ENCODE measurements around the gene CRHR1.

- TF ChIP-seq CTCF (conservative IDR thresholded peaks at IDR 0.05), result no peak
- no peak for TF ChIP-seq EZH2 (IDR thresholded peaks at IDR 0.05; ENCODE audit: low read depth)
Observed at GRCh38 chr17:45837603-45838002, 53.5 kb downstream of the CRHR1 start.
